ENCODE data around the gene TMEM144.

TMEM144 gene

GRCh38 chr4:158302076-158302866 lies 92.0 kb downstream of the TMEM144 start:
- DNase-seq: no peak

- DNase-seq: no peak
Measured at GRCh38 chr4:158304694-158305093, 94.4 kb downstream of the TMEM144 start.

Measured in suppressor macrophage treated with lipopolysaccharide for 1 hour (primary cell).